Prostate gland (tissue), 2 donors: ENCODE data around the gene ARHGAP44. TPM values are rescaled to one million over a fixed set of nuclear protein-coding genes. Genes with fewer than 3 reads are reported as not detected.
"Not testable (repeated sequence)": the region's sequence is repeated elsewhere in the genome, so short reads cannot be mapped to it uniquely, and the experiment has no call there.

ENCODE experiments used
- DNase-seq: peaks from one replicate; pipeline ENCODE4 v3.0.0-alpha.2; 2019; ENCODE audit warnings: low spot score
- H3K27ac ChIP-seq, 2 donors: fragments of 200-600 bp; sonication (generic); 2 replicates each; pipeline ENCODE4 v1.5.1; 2017 to 2019
- H3K27me3 ChIP-seq: fragments of 200-600 bp; sonication (generic); replicated peaks from 2 replicates; pipeline ENCODE4 v1.5.1; 2019; ENCODE audit not compliant: insufficient read depth
- H3K36me3 ChIP-seq, 2 donors: fragments of 200-600 bp; sonication (generic); 1 replicate in 1 of 2; 2 replicates in 1 of 2; pipeline versions ENCODE4 v1.5.1 to v1.8.1; 2017 to 2019
- H3K4me1 ChIP-seq: fragments of 200-600 bp; sonication (generic); replicated peaks from 2 replicates; pipeline ENCODE4 v1.5.1; 2019
- H3K4me3 ChIP-seq, 2 donors: fragments of 200-600 bp; sonication (generic); 2 replicates each; pipeline ENCODE4 v1.5.1; 2017 to 2019
- H3K9me3 ChIP-seq: fragments of 200-600 bp; sonication (generic); 2 replicates; pipeline ENCODE4 v1.5.1; 2017
- POLR2A ChIP-seq: fragments of 450-650 bp; IDR thresholded peaks from one replicate; pipeline ENCODE4 v1.6.1; 2016; ENCODE audit warnings: antibody characterized with exemption, mild to moderate bottlenecking
- POLR2AphosphoS5 ChIP-seq: sonication (generic); formaldehyde crosslinking; IDR thresholded peaks from one replicate; pipeline ENCODE4 v1.6.1; 2017; ENCODE audit warnings: antibody characterized with exemption
- WGBS: methylation state at CpG from one replicate; pipeline ENCODE4 v1.1.5; 2018; 5-methylcytosine and 5-hydroxymethylcytosine counted together
- intact Hi-C: fragments of 100-400 bp; cut with DNase I; formaldehyde crosslinking; loops from one replicate; pipeline ENCODE4 v1.14.2; 2022
- total RNA-seq, 2 donors: library from RNA; depleted of rRNA; stranded (reverse); fragments of >200 nt; gene quantifications; one replicate each; pipeline ENCODE4 v1.1.0, GENCODE V29; 2016
- TF ChIP-seq, protein P1 (sequence below), 4 experiments: fragments of 200-600 bp in 2 of 4; fragments of 450-650 bp in 2 of 4; sonication (generic) in 2 of 4; IDR thresholded peaks; 1 replicate in 3 of 4; 2 replicates in 1 of 4; pipeline ENCODE4 v1.5.1; 2016 to 2019; ENCODE audit warnings: antibody characterized with exemption in 4 of 4, mild to moderate bottlenecking in 2 of 4, moderate library complexity in 2 of 4

The ARHGAP44 gene
- total RNA-seq, 2 donors from 2014 or later = 7.5 to 15.7 TPM

DNA sequence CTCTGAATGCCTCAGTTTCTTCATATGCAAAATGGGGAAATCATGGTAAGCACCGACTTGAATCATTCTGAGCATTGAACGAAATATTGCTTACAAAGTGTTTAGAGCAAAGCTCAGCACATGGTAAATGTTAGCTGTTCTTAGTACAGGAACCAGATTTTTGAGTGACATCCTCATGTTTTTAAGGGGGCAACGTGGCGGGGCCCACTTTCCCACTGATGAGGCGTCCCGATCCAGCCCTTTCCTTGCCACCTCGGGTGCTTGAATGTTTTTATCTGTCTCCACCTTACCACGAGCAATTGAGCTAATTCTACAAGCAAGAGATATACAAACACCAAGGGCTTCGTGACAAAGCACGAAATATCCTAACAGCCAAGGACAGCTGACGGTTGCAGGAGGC is 178.7 kb downstream of the ARHGAP44 start:
- Histone ChIP-seq H3K4me3 (no peak overlapping the region), H3K36me3 (no peaks in the 10 kb centered on the region), H3K4me1 (no peaks in the 10 kb centered on the region), H3K27ac (no peak overlapping the region), H3K27me3 (no peaks in the 10 kb centered on the region), H3K9me3 (no peaks in the 10 kb centered on the region)
- TF ChIP-seq, protein P1, sequence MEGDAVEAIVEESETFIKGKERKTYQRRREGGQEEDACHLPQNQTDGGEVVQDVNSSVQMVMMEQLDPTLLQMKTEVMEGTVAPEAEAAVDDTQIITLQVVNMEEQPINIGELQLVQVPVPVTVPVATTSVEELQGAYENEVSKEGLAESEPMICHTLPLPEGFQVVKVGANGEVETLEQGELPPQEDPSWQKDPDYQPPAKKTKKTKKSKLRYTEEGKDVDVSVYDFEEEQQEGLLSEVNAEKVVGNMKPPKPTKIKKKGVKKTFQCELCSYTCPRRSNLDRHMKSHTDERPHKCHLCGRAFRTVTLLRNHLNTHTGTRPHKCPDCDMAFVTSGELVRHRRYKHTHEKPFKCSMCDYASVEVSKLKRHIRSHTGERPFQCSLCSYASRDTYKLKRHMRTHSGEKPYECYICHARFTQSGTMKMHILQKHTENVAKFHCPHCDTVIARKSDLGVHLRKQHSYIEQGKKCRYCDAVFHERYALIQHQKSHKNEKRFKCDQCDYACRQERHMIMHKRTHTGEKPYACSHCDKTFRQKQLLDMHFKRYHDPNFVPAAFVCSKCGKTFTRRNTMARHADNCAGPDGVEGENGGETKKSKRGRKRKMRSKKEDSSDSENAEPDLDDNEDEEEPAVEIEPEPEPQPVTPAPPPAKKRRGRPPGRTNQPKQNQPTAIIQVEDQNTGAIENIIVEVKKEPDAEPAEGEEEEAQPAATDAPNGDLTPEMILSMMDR (IDR thresholded peaks at IDR 0.05) = no peak
- TF ChIP-seq POLR2A (no peak), POLR2AphosphoS5 (no peak)
- DNase-seq = no peak
- 88% methylated on average over 11 of the region's 11 CpGs for WGBS
- intact Hi-C loops = loop anchor here (10.0 kb wide), 1 partner anchor 73 kb away; no protein-coding TSS in a partner anchor

DNA sequence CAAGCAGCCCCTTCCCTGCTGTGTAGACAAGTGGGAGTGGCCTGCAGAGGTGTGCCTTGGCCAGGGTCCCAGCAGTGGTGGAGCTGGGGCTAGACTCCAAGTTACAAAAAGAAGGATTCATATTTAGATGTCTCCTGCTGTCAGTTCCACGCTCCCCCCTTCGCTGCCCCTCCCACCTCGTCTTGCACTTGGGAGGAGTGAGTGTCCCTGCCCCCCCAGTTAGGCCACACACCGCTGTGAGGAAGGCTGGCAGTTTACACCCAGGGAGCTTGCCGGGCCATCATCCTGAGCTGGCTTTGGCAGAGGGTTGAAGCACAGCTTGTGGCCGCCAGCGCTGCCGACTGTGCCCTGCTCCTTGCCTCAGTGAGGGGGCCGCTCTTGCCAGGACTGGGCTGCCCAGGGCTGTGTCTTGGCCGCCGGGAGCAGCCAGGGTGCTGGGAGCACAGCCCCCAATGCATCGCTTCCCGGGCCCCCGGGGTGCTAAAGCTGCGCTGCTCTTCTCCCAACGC is 184.3 kb downstream of the ARHGAP44 start:
- no peak for DNase-seq
- WGBS = 1% methylated on average over 6 of the region's 16 CpGs
- H3K27ac ChIP-seq = no peak overlapping the region

DNA sequence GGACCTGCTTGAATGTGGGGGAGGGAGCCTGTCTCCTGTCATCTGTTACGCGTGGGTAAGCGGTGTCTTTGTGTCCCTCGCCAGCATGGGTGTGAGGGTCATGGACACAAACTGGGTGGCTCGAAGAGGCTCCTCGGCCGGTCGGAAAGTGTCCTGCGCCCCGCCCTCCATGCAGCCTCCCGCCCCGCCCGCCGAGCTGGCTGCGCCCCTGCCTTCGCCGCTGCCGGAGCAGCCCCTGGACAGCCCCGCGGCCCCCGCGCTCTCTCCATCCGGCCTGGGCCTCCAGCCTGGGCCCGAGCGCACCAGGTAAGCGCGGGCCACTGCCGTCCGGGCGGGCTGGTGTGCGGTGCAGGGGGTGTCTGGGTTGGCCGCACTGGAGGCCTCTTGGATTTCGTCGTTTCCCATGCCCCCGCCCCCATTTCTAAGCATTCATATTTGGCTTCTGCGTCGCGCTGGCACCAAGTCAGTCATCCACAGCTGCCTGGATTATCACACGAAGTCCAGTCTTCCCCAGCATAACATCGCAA is 184.8 kb downstream of the ARHGAP44 start:
- Histone ChIP-seq H3K9me3 (no peaks in the 10 kb centered on the region), H3K36me3 (no peaks in the 10 kb centered on the region), H3K4me3 (peak overlapping the region; percentile 27 to 28), H3K27ac (no peak overlapping the region), H3K27me3 (no peaks in the 10 kb centered on the region), H3K4me1 (no peaks in the 10 kb centered on the region)
- no peak for DNase-seq
- TF ChIP-seq POLR2A = no peak
- TF ChIP-seq POLR2AphosphoS5 = no peak
- TF ChIP-seq, protein P1 (IDR thresholded peaks at IDR 0.05) = no peak
- 19% methylated on average over 6 of the region's 40 CpGs for WGBS
- intact Hi-C loops = no loop called here

More for the DNA sequence above, 184.3 kb downstream of the ARHGAP44 start:
- H3K36me3 ChIP-seq = no peaks in the 10 kb centered on the region
- no peaks in the 10 kb centered on the region for H3K9me3 ChIP-seq
- peak overlapping the region; percentile 27 to 28 for H3K4me3 ChIP-seq
- no peak for TF ChIP-seq POLR2A
- TF ChIP-seq, protein P1 (IDR thresholded peaks at IDR 0.05) = no peak
- TF ChIP-seq POLR2AphosphoS5 = no peak
- intact Hi-C loops = no loop called here
- H3K27me3 ChIP-seq = no peaks in the 10 kb centered on the region
- H3K4me1 ChIP-seq = no peaks in the 10 kb centered on the region

- Histone ChIP-seq H3K27me3 (no peaks in the 10 kb centered on the region), H3K27ac (no peak overlapping the region), H3K36me3 (no peaks in the 10 kb centered on the region), H3K4me3 (no peak overlapping the region), H3K4me1 (no peaks in the 10 kb centered on the region), H3K9me3 (no peaks in the 10 kb centered on the region)
- 57% methylated on average over 13 of the region's 13 CpGs for WGBS
- intact Hi-C loops = no loop called here
- TF ChIP-seq POLR2A = no peak
- TF ChIP-seq, protein P1 (IDR thresholded peaks at IDR 0.05) = no peak
- TF ChIP-seq POLR2AphosphoS5 = no peak
- no peak for DNase-seq
These were observed 187.9 kb downstream of the ARHGAP44 start for GRCh38 chr17:12977008-12977751.

DNA sequence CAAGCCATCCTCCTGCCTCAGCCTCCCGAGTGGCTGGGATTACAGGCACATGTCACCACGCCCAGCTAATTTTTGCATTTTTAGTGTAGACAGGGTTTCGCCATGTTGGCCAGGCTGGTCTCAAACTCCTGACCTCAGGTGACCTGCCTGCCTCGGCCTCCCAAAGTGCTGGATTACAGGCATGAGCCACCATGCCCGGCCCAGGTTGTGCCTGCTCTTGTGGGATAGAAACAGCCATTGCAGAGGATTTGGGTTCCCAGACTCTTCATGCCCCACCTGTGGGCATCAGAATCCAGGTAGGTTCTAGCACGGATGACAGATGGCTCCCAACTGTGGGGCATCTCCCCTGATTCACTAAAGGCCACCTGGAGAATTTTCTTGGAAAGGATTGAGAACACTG is 189.5 kb downstream of the ARHGAP44 start:
- H3K27me3 ChIP-seq, H3K27ac ChIP-seq, H3K4me1 ChIP-seq, H3K4me3 ChIP-seq, intact Hi-C loops, DNase-seq, H3K36me3 ChIP-seq, H3K9me3 ChIP-seq: not testable (repeated sequence)
- 96% methylated on average over 6 of the region's 6 CpGs for WGBS
